Common myeloid progenitor, CD34-positive (primary cell): ENCODE data around the gene FRYL.
"Not testable (repeated sequence)": the region's sequence is repeated elsewhere in the genome, so short reads cannot be mapped to it uniquely, and the experiment has no call there.

Experiments used
- CTCF ChIA-PET: fragments of 350-600 bp; sonication (Branson Sonifier 250); formaldehyde crosslinking; loops from one replicate; lab custom pipeline; 2021; ENCODE audit warnings: antibody characterized with exemption; lab: Charles Lee
- POLR2A ChIA-PET: fragments of 350-600 bp; sonication (Branson Sonifier 250); formaldehyde crosslinking; loops from one replicate; lab custom pipeline; 2021; ENCODE audit warnings: antibody characterized with exemption; lab: Charles Lee
- DNase-seq, 3 donors: peaks; one replicate each; pipeline versions ENCODE4 v3.0.0 to v3.0.0-alpha.2; 2013
- H3K27ac ChIP-seq, 2 experiments: 1 replicate in 1 of 2; 2 replicates in 1 of 2; pipeline ENCODE4 v1.7.0; 2013; ENCODE audit warnings: inconsistent platforms in 2 of 2, low read length in 2 of 2, mild to moderate bottlenecking in 2 of 2, low read depth in 1 of 2, moderate library complexity in 1 of 2; ENCODE audit not compliant: severe bottlenecking in 2 of 2, insufficient read depth in 1 of 2, poor library complexity in 1 of 2
- H3K27me3 ChIP-seq, 5 experiments: replicated peaks in 2 of 5; 1 replicate in 3 of 5; 2 replicates in 2 of 5; pipeline versions ENCODE4 v1.6.1 to v1.7.0; 2013; ENCODE audit warnings: low read length in 4 of 5, mild to moderate bottlenecking in 2 of 5, moderate library complexity in 2 of 5, inconsistent platforms in 1 of 5; ENCODE audit not compliant: insufficient read depth in 5 of 5, control insufficient read depth in 4 of 5
- H3K36me3 ChIP-seq, 4 experiments: 1 replicate in 2 of 4; 2 replicates in 2 of 4; pipeline versions ENCODE4 v1.6.1 to v1.7.0; 2013; ENCODE audit warnings: low read length in 3 of 4, control low read depth in 1 of 4, mild to moderate bottlenecking in 1 of 4; ENCODE audit not compliant: control insufficient read depth in 4 of 4, insufficient read depth in 4 of 4
- H3K4me1 ChIP-seq, 4 experiments: 1 replicate in 3 of 4; 2 replicates in 1 of 4; pipeline versions ENCODE4 v1.6.1 to v1.7.1; 2013; ENCODE audit warnings: low read length in 3 of 4, mild to moderate bottlenecking in 3 of 4, control low read depth in 1 of 4, inconsistent platforms in 1 of 4, moderate library complexity in 1 of 4; ENCODE audit not compliant: control insufficient read depth in 4 of 4, insufficient read depth in 4 of 4; ENCODE audit errors: control extremely low read depth in 1 of 4
- H3K4me3 ChIP-seq, 7 experiments: 1 replicate in 4 of 7; 2 replicates in 3 of 7; pipeline versions ENCODE4 v1.5.1 to v1.7.0; 2013; ENCODE audit warnings: mild to moderate bottlenecking in 7 of 7, low read length in 6 of 7, moderate library complexity in 6 of 7, inconsistent platforms in 2 of 7, low read depth in 2 of 7, control low read depth in 1 of 7; ENCODE audit not compliant: insufficient read depth in 4 of 7, control insufficient read depth in 1 of 7; ENCODE audit errors: extremely low read depth in 1 of 7
- H3K9me3 ChIP-seq, 5 experiments: 1 replicate in 4 of 5; 2 replicates in 1 of 5; pipeline versions ENCODE4 v1.6.1 to v1.7.1; 2013; ENCODE audit warnings: low read length in 4 of 5, mild to moderate bottlenecking in 2 of 5, inconsistent platforms in 1 of 5, low read depth in 1 of 5, moderate library complexity in 1 of 5; ENCODE audit not compliant: control insufficient read depth in 4 of 5, insufficient read depth in 2 of 5; ENCODE audit errors: control extremely low read depth in 1 of 5
- WGBS: methylation state at CpG from one replicate; pipeline ENCODE4 v1.1.5; 2013; ENCODE audit not compliant: insufficient coverage; 5-methylcytosine and 5-hydroxymethylcytosine counted together

Gene FRYL

GRCh38 chr4:48813964-48814363 lies 33.9 kb upstream of the FRYL start:
- peak in 2 of 3 donors; percentile 29 to 33 for DNase-seq
- POLR2A ChIA-PET, result interaction anchor here (0.5 kb wide), 1 partner anchor 12 kb away, joined by 3 read pairs; no protein-coding TSS in a partner anchor
- no peak overlapping the region for H3K27ac ChIP-seq
- CTCF ChIA-PET, result interaction anchor here (0.8 kb wide), 1 partner anchor 31 kb away, joined by 4 read pairs; no protein-coding TSS in a partner anchor
- H3K27me3 ChIP-seq, result peaks cover 0 to 1% (median 0%) of the 10 kb centered on the region in 5 experiments
- no peak overlapping the region for H3K4me3 ChIP-seq
- no peaks in the 10 kb centered on the region for H3K9me3 ChIP-seq
- no CpG with 5 or more reads among the region's 1 CpG for whole genome bisulfite sequencing
- H3K4me1 ChIP-seq, result peaks cover 0 to 6% (median 6%) of the 10 kb centered on the region in 4 experiments
- no peaks in the 10 kb centered on the region for H3K36me3 ChIP-seq

- CTCF ChIA-PET, result interaction anchor here (0.9 kb wide), 1 partner anchor 60 kb away, joined by 4 read pairs; no protein-coding TSS in a partner anchor
- POLR2A ChIA-PET, result no interaction called here
- H3K27me3 ChIP-seq, result peaks cover 0 to 1% (median 0%) of the 10 kb centered on the region in 5 experiments
- no peak overlapping the region for H3K4me3 ChIP-seq
- no peaks in the 10 kb centered on the region for H3K9me3 ChIP-seq
- DNase-seq, result no peak
- peaks cover 0 to 6% (median 6%) of the 10 kb centered on the region in 4 experiments for H3K4me1 ChIP-seq
- no peaks in the 10 kb centered on the region for H3K36me3 ChIP-seq
- 67% methylated on average over 3 of the region's 6 CpGs for WGBS
- H3K27ac ChIP-seq, result no peak overlapping the region
Measured at GRCh38 chr4:48812866-48813265, 32.8 kb upstream of the FRYL start.

- Histone ChIP-seq H3K36me3 (no peaks in the 10 kb centered on the region), H3K4me1 (no peaks in the 10 kb centered on the region), H3K9me3 (no peaks in the 10 kb centered on the region), H3K27ac (no peak overlapping the region), H3K4me3 (no peak overlapping the region), H3K27me3 (no peaks in the 10 kb centered on the region)
- POLR2A ChIA-PET, result no interaction called here
- 95% methylated on average over 4 of the region's 8 CpGs for WGBS
- CTCF ChIA-PET, result interaction anchor here (0.7 to 0.8 kb wide), 2 partner anchors 11 to 41 kb away, joined by 3 read pairs; no protein-coding TSS in a partner anchor
- DNase-seq, result no peak
Measured at GRCh38 chr4:48804584-48805301, 24.7 kb upstream of the FRYL start.

DNA sequence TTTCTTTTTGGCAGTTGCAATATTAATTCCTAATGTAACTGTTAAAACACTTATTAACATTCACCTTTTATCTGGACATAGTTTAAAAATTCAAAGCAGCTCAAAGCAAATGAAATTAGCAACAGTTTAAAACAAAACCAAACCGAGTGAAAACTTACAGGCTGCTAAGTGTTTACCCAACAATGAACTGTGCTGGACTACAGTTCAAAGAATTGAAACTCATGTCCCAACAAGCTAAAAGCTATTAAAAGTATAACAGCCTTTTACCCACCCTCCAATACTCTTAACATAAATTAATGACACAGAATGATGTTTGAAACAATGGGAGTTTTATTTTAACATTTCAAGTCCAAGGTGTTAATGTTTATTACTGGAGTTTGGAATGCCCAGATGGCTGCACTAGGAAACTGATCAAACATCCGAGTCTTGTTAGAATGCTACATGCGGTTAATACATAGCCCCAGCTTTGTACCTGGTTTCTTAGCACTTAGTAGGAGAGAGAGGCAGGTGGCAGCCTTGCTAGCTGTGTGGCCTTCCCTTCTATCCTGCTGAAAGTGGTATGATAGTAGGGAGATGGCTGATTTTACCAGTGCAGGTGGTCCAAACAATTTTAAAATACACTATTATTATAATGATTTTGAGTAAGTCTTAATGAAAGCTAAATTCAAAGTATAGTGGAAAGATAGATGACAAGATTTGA lies 21.1 kb upstream of the FRYL start:
- DNase-seq, result no peak
- ChIA-PET POLR2A (interaction anchor here (0.6 to 1.2 kb wide), 2 partner anchors 21 to 24 kb away, joined by 3 to 5 read pairs; partner anchors contain the start of gene FRYL), CTCF (no interaction called here)
- Histone ChIP-seq H3K36me3 (no peaks in the 10 kb centered on the region), H3K4me3 (no peak overlapping the region), H3K27ac (no peak overlapping the region), H3K9me3 (no peaks in the 10 kb centered on the region), H3K4me1 (no peaks in the 10 kb centered on the region), H3K27me3 (no peaks in the 10 kb centered on the region)
- WGBS, result 100% methylated on average over 1 of the region's 3 CpGs

DNA sequence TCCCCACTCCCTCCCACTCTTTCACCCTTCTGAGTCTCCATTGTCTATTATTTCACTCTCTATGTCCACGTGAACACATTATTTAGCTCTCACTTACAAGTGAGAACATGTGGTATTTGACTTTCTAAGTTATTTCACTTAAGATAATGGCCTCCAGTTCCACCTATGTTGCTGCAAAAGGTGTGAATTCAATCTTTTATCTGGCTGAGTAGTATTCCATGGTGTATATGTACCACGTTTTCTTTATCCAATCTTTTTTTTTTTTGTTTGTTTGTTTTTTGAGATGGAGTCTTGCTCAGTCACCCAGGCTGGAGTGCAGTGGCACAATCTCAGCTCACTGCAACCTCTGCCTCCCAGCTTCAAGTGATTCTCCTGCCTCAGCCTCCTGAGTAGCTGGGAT lies 20.1 kb upstream of the FRYL start:
- DNase-seq, POLR2A ChIA-PET, H3K4me3 ChIP-seq, H3K4me1 ChIP-seq, H3K9me3 ChIP-seq, CTCF ChIA-PET, H3K36me3 ChIP-seq, H3K27ac ChIP-seq, H3K27me3 ChIP-seq: not testable (repeated sequence)
- WGBS, result no CpG with 5 or more reads among the region's 2 CpGs

DNA sequence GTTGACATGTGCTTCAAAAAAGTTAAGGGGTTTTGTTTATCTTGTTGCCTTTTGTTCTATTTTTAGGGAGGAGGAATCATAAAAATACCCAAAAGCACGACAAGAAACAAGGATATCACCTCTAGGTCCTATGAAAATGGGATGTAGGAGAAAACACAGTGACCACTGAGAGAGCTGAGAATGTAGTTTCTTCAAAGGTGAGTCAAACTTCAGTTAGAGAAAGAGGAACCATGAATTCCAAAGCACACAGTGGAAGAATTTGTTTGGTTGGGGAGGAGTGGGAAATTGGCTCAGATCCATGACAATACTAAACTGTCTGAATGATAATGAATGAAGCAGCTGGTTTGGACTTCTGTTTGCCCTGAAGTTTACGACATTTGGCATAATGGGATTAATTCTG lies 19.1 kb upstream of the FRYL start:
- WGBS, result no CpG with 5 or more reads among the region's 2 CpGs
- Histone ChIP-seq H3K9me3 (no peaks in the 10 kb centered on the region), H3K4me1 (no peaks in the 10 kb centered on the region), H3K27me3 (no peaks in the 10 kb centered on the region), H3K27ac (no peak overlapping the region), H3K4me3 (no peak overlapping the region), H3K36me3 (no peaks in the 10 kb centered on the region)
- peak in 2 of 3 donors; percentile 26 to 32 for DNase-seq
- ChIA-PET POLR2A (no interaction called here), CTCF (no interaction called here)

DNA sequence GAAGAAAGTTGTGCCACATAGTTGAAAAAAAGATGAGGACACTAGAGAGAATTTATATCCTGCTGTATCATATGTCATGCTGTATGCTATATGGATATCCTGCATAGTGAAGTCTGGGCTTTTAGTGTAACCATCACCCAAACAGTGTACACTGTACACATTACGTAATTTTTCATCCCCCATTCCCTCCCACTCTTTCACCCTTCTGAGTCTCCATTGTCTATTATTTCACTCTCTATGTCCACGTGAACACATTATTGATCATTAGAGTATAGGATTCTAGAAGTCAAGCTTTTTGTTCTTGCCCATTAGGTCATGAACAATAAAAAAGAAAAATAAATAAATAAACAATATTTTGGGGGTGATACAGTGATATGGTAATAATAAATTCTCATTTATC lies 18.0 kb upstream of the FRYL start:
- CTCF ChIA-PET, result no interaction called here
- Histone ChIP-seq H3K4me3 (no peak overlapping the region), H3K4me1 (no peaks in the 10 kb centered on the region), H3K9me3 (no peaks in the 10 kb centered on the region), H3K27me3 (no peaks in the 10 kb centered on the region), H3K27ac (no peak overlapping the region), H3K36me3 (no peaks in the 10 kb centered on the region)
- POLR2A ChIA-PET, result no interaction called here
- no peak for DNase-seq
- WGBS, result no CpG with 5 or more reads among the region's 2 CpGs
